DOHH2 (cell line): ENCODE data around the gene SLC34A3.

ENCODE experiments used
- EZH2phosphoT487 ChIP-seq: fragments of 200-600 bp; sonication (generic); IDR thresholded peaks from 2 replicates; pipeline ENCODE4 v1.6.1; 2017; ENCODE audit warnings: borderline replicate concordance, mild to moderate bottlenecking, antibody characterized with exemption, low read length, moderate library complexity, mixed read lengths
- TF ChIP-seq, protein P1 (sequence below): fragments of 200-600 bp; sonication (generic); IDR thresholded peaks from one replicate; pipeline ENCODE4 v1.5.1; 2014; ENCODE audit warnings: antibody characterized with exemption, mild to moderate bottlenecking, low read depth, low read length; ENCODE audit not compliant: poor library complexity, severe bottlenecking

DNA sequence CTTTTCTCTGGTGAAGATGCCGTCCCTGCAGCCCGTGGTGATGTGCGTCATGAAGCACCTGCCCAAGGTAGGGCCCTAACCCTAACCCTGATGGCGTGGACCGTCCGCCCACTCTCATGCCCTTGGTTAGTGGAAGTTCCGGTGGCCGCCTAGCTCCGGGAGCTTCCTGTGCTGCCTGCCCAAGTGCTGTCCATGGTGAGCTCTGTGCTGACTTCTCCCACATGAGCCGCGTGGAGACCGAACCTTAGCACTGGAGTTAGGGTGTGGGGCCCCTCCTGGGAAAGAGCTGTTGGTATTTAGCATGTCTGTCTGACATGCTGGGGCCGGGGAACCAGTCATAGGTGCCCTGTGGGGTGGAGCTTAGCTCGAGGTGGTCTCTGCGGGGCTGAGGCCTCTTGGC lies 25.7 kb downstream of the SLC34A3 start:
- TF ChIP-seq, protein P1, sequence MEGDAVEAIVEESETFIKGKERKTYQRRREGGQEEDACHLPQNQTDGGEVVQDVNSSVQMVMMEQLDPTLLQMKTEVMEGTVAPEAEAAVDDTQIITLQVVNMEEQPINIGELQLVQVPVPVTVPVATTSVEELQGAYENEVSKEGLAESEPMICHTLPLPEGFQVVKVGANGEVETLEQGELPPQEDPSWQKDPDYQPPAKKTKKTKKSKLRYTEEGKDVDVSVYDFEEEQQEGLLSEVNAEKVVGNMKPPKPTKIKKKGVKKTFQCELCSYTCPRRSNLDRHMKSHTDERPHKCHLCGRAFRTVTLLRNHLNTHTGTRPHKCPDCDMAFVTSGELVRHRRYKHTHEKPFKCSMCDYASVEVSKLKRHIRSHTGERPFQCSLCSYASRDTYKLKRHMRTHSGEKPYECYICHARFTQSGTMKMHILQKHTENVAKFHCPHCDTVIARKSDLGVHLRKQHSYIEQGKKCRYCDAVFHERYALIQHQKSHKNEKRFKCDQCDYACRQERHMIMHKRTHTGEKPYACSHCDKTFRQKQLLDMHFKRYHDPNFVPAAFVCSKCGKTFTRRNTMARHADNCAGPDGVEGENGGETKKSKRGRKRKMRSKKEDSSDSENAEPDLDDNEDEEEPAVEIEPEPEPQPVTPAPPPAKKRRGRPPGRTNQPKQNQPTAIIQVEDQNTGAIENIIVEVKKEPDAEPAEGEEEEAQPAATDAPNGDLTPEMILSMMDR, result no peak
- no peak for TF ChIP-seq EZH2phosphoT487
